Vagina (tissue), 2 donors: ENCODE data around the gene CDH10. TPM values are rescaled to one million over a fixed set of nuclear protein-coding genes. Genes with fewer than 3 reads are reported as not detected.

Experiments
- DNase-seq, 2 donors: peaks; one replicate each; pipeline ENCODE4 v3.0.0-alpha.2; 2017; ENCODE audit errors: extremely low spot score in 2 of 2
- H3K27ac ChIP-seq: fragments of 200-600 bp; sonication (generic); one replicate; pipeline ENCODE4 v1.5.1; 2019
- H3K27me3 ChIP-seq: fragments of 200-600 bp; sonication (generic); one replicate; pipeline ENCODE4 v1.5.1; 2019
- H3K36me3 ChIP-seq, 2 donors: fragments of 200-600 bp; sonication (generic); one replicate each; pipeline ENCODE4 v1.5.1; 2017 to 2019
- H3K4me1 ChIP-seq: fragments of 200-600 bp; sonication (generic); one replicate; pipeline ENCODE4 v1.5.1; 2019
- H3K4me3 ChIP-seq, 2 donors: fragments of 200-600 bp; sonication (generic); 1 replicate in 1 of 2; 2 replicates in 1 of 2; pipeline ENCODE4 v1.5.1; 2016 to 2019
- H3K9me3 ChIP-seq: fragments of 200-600 bp; sonication (generic); one replicate; pipeline ENCODE4 v1.5.1; 2019
- CTCF ChIP-seq, 3 experiments: fragments of 450-650 bp in 2 of 3; fragments of 200-600 bp in 1 of 3; sonication (generic) in 1 of 3; IDR thresholded peaks; one replicate each; pipeline ENCODE4 v1.5.1; 2017 to 2019; ENCODE audit warnings: antibody characterized with exemption in 3 of 3, mild to moderate bottlenecking in 2 of 3, moderate library complexity in 2 of 3
- POLR2A ChIP-seq, 2 donors: fragments of 450-650 bp; IDR thresholded peaks; one replicate each; pipeline ENCODE4 v1.6.1; 2017; ENCODE audit warnings: antibody characterized with exemption in 2 of 2, mild to moderate bottlenecking in 2 of 2, moderate library complexity in 2 of 2
- POLR2AphosphoS5 ChIP-seq, 2 donors: sonication (generic); formaldehyde crosslinking; IDR thresholded peaks; one replicate each; pipeline ENCODE4 v1.9.0; 2017; ENCODE audit warnings: antibody characterized with exemption in 2 of 2, mild to moderate bottlenecking in 2 of 2, low read depth in 1 of 2; ENCODE audit not compliant: insufficient read depth in 1 of 2
- intact Hi-C: fragments of 100-400 bp; cut with DNase I; formaldehyde crosslinking; loops from one replicate; pipeline ENCODE4 v1.15.1; 2023
- total RNA-seq: library from RNA; depleted of rRNA; stranded (reverse); fragments of >200 nt; gene quantifications from one replicate; pipeline ENCODE4 v1.2.3, GENCODE V29; 2016

CDH10 gene
- total RNA-seq, 1 donor from 2014 or later = 0.74 TPM

- no peaks in the 10 kb centered on the region for H3K4me1 ChIP-seq
- H3K9me3 ChIP-seq = no peaks in the 10 kb centered on the region
- no peak overlapping the region for H3K27ac ChIP-seq
- H3K36me3 ChIP-seq = no peaks in the 10 kb centered on the region
- no peaks in the 10 kb centered on the region for H3K27me3 ChIP-seq
- intact Hi-C loops = no loop called here
- no peak for DNase-seq
- no peak overlapping the region for H3K4me3 ChIP-seq
- no peak for TF ChIP-seq CTCF (IDR thresholded peaks at IDR 0.05)
- no peak for TF ChIP-seq POLR2AphosphoS5 (IDR thresholded peaks at IDR 0.05; ENCODE audit: insufficient read depth in 1 of 2, low read depth in 1 of 2)
- TF ChIP-seq POLR2A (IDR thresholded peaks at IDR 0.05) = no peak
Measured at GRCh38 chr5:24491490-24491889, 153.3 kb downstream of the CDH10 start.

GRCh38 chr5:24487368-24488229 is 157.2 kb downstream of the CDH10 start:
- no peaks in the 10 kb centered on the region for H3K4me1 ChIP-seq
- intact Hi-C loops = no loop called here
- no peak for TF ChIP-seq POLR2A (IDR thresholded peaks at IDR 0.05)
- no peak for TF ChIP-seq POLR2AphosphoS5 (IDR thresholded peaks at IDR 0.05; ENCODE audit: insufficient read depth in 1 of 2, low read depth in 1 of 2)
- no peak for TF ChIP-seq CTCF (IDR thresholded peaks at IDR 0.05)

GRCh38 chr5:24480952-24481351 is 163.8 kb downstream of the CDH10 start:
- TF ChIP-seq POLR2AphosphoS5 (IDR thresholded peaks at IDR 0.05; ENCODE audit: insufficient read depth in 1 of 2, low read depth in 1 of 2) = no peak
- TF ChIP-seq CTCF (IDR thresholded peaks at IDR 0.05) = no peak
- TF ChIP-seq POLR2A (IDR thresholded peaks at IDR 0.05) = no peak
- H3K4me3 ChIP-seq = no peak overlapping the region

More at GRCh38 chr5:24487368-24488229, 157.2 kb downstream of the CDH10 start:
- H3K27me3 ChIP-seq = no peaks in the 10 kb centered on the region
- no peak overlapping the region for H3K4me3 ChIP-seq
- H3K36me3 ChIP-seq = no peaks in the 10 kb centered on the region
- DNase-seq = no peak
- no peak overlapping the region for H3K27ac ChIP-seq
- no peaks in the 10 kb centered on the region for H3K9me3 ChIP-seq

GRCh38 chr5:24477958-24478357 is 166.8 kb downstream of the CDH10 start:
- H3K27me3 ChIP-seq = no peaks in the 10 kb centered on the region
- no peak overlapping the region for H3K27ac ChIP-seq
- no peaks in the 10 kb centered on the region for H3K9me3 ChIP-seq
- intact Hi-C loops = no loop called here
- no peak overlapping the region for H3K4me3 ChIP-seq
- TF ChIP-seq POLR2AphosphoS5 (IDR thresholded peaks at IDR 0.05; ENCODE audit: insufficient read depth in 1 of 2, low read depth in 1 of 2) (no peak), POLR2A (IDR thresholded peaks at IDR 0.05) (no peak), CTCF (IDR thresholded peaks at IDR 0.05) (no peak)
- no peak for DNase-seq
- H3K4me1 ChIP-seq = no peaks in the 10 kb centered on the region
- no peaks in the 10 kb centered on the region for H3K36me3 ChIP-seq

More at GRCh38 chr5:24480952-24481351, 163.8 kb downstream of the CDH10 start:
- intact Hi-C loops = no loop called here
- Histone ChIP-seq H3K4me1 (no peaks in the 10 kb centered on the region), H3K9me3 (no peaks in the 10 kb centered on the region), H3K27me3 (no peaks in the 10 kb centered on the region), H3K36me3 (no peaks in the 10 kb centered on the region), H3K27ac (no peak overlapping the region)
- no peak for DNase-seq

- Histone ChIP-seq H3K4me3 (no peak overlapping the region), H3K4me1 (no peaks in the 10 kb centered on the region), H3K27me3 (no peaks in the 10 kb centered on the region), H3K36me3 (no peaks in the 10 kb centered on the region), H3K9me3 (no peaks in the 10 kb centered on the region), H3K27ac (no peak overlapping the region)
- no peak for DNase-seq
- intact Hi-C loops = no loop called here
- TF ChIP-seq POLR2A (IDR thresholded peaks at IDR 0.05) = no peak
- no peak for TF ChIP-seq CTCF (IDR thresholded peaks at IDR 0.05)
- no peak for TF ChIP-seq POLR2AphosphoS5 (IDR thresholded peaks at IDR 0.05; ENCODE audit: insufficient read depth in 1 of 2, low read depth in 1 of 2)
Measured at GRCh38 chr5:24475101-24475500, 169.7 kb downstream of the CDH10 start.
